HEK293T (cell line): ENCODE data around the gene SPATS2L.

Experiments used
- PKNOX1 ChIP-seq: fragments of 450-650 bp; IDR thresholded peaks from 2 replicates; pipeline ENCODE4 v1.6.1; 2016
- SP1 ChIP-seq: fragments of 450-650 bp; IDR thresholded peaks from 2 replicates; pipeline ENCODE4 v1.6.1; 2017

GRCh38 chr2:200345975-200346374, 39.5 kb downstream of the SPATS2L start:
- TF ChIP-seq SP1 (no peak), PKNOX1 (no peak)
